MM.1S (cell line): ENCODE measurements around the gene LDLRAD4.

ENCODE experiments used
- DNase-seq: peaks from one replicate; pipeline ENCODE4 v3.0.0-alpha.2; 2015
- H2AFZ ChIP-seq: fragments of 300-600 bp; sonication (generic); 2 replicates; pipeline ENCODE4 v1.6.0; 2016; ENCODE audit warnings: antibody characterized with exemption, low read length
- H3F3A ChIP-seq: fragments of 300-600 bp; sonication (generic); 2 replicates; pipeline ENCODE4 v1.6.1; 2016; ENCODE audit warnings: mild to moderate bottlenecking, antibody characterized with exemption, low read length, moderate library complexity, mixed read lengths; ENCODE audit not compliant: insufficient read depth
- H3K27ac ChIP-seq: fragments of 300-600 bp; sonication (generic); 2 replicates; pipeline ENCODE4 v1.5.1; 2016; ENCODE audit warnings: mild to moderate bottlenecking, low read length
- H3K27me3 ChIP-seq: fragments of 300-600 bp; sonication (generic); replicated peaks from 2 replicates; pipeline ENCODE4 v1.6.0; 2016; ENCODE audit warnings: low read length; ENCODE audit not compliant: insufficient read depth
- H3K36me3 ChIP-seq: fragments of 300-600 bp; sonication (generic); replicated peaks from 2 replicates; pipeline ENCODE4 v1.6.1; 2016; ENCODE audit warnings: mild to moderate bottlenecking, low read length, mixed read lengths; ENCODE audit not compliant: insufficient read depth
- H3K4me1 ChIP-seq: fragments of 300-600 bp; sonication (generic); 2 replicates; pipeline ENCODE4 v1.6.1; 2016; ENCODE audit warnings: low read length, mixed read lengths
- H3K4me2 ChIP-seq: fragments of 300-600 bp; sonication (generic); 2 replicates; pipeline ENCODE4 v1.6.0; 2016; ENCODE audit warnings: low read depth, low read length
- H3K4me3 ChIP-seq: fragments of 300-600 bp; sonication (generic); 2 replicates; pipeline ENCODE4 v1.5.1; 2016; ENCODE audit warnings: low read length, mixed read lengths
- H3K79me2 ChIP-seq: fragments of 300-600 bp; sonication (generic); 2 replicates; pipeline ENCODE4 v1.6.1; 2016; ENCODE audit warnings: mixed run types, low read length, mixed read lengths
- H3K9ac ChIP-seq: fragments of 300-600 bp; sonication (generic); 2 replicates; pipeline ENCODE4 v1.6.1; 2016; ENCODE audit warnings: low read length, mixed read lengths
- H3K9me2 ChIP-seq: fragments of 300-600 bp; sonication (generic); replicated peaks from 2 replicates; pipeline ENCODE4 v1.6.1; 2016; ENCODE audit warnings: mild to moderate bottlenecking, low read length, mixed read lengths; ENCODE audit not compliant: insufficient read depth
- H3K9me3 ChIP-seq: fragments of 300-600 bp; sonication (generic); replicated peaks from 2 replicates; pipeline ENCODE4 v1.6.1; 2016; ENCODE audit warnings: mild to moderate bottlenecking, low read length, mixed read lengths; ENCODE audit not compliant: insufficient read depth
- H4K20me1 ChIP-seq: fragments of 300-600 bp; sonication (generic); 2 replicates; pipeline ENCODE4 v1.6.1; 2016; ENCODE audit warnings: mild to moderate bottlenecking, low read length, moderate library complexity, mixed read lengths; ENCODE audit not compliant: insufficient read depth
- CTCF ChIP-seq: fragments of 300-600 bp; sonication (generic); IDR thresholded peaks from 2 replicates; pipeline ENCODE4 v1.5.1; 2016; ENCODE audit warnings: antibody characterized with exemption, low read length, mixed read lengths
- EZH2 ChIP-seq: fragments of 300-600 bp; sonication (generic); optimal IDR thresholded peaks from 2 replicates; pipeline ENCODE3; 2017; ENCODE audit warnings: low read depth, mild to moderate bottlenecking, antibody characterized with exemption, low read length, mixed read lengths
- EZH2phosphoT487 ChIP-seq: fragments of 300-600 bp; sonication (generic); IDR thresholded peaks from 2 replicates; pipeline ENCODE4 v1.6.1; 2018; ENCODE audit warnings: antibody characterized with exemption, low read length

Gene LDLRAD4

DNA sequence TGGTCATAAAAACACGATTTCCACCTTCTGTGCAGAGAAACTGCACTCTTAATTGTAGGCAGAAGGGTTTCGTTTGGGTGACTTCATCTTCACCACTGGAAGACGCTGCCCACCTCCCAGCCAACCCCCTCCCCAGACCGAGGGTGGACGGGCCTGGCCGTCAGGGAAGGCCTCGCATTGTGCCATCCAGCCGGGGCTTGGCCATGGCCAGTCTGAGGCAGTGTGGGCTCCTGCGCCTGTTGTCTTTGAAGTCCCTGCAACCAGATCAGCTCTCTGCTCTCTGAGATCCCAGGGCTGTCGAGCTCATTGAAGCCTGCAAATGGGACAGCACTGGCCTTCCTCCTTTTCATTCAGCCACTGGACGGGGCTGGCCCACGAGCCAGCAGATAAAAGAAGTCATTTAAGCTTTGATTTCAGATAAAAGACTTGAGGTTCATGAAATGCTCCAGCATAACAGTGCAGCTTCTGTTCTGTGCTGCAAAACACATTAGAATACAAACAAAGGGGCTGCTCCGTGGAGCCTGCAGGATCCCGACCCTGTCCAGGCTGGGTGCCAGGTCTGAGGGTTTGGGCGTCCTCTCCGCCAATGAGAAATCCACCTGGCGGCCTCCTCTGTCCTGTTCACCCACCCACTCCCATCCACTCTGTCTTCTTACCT, 253.5 kb downstream of the LDLRAD4 start:
- H3K4me1 ChIP-seq = no peaks in the 10 kb centered on the region
- no peaks in the 10 kb centered on the region for H3K9me3 ChIP-seq
- no peaks in the 10 kb centered on the region for H3K79me2 ChIP-seq
- H3F3A ChIP-seq = no peaks in the 10 kb centered on the region
- no peak overlapping the region for H3K4me2 ChIP-seq
- TF ChIP-seq EZH2 (no peak), EZH2phosphoT487 (no peak), CTCF (no peak)
- no peak overlapping the region for H2AFZ ChIP-seq
- no peaks in the 10 kb centered on the region for H3K27me3 ChIP-seq
- H4K20me1 ChIP-seq = no peaks in the 10 kb centered on the region
- DNase-seq = no peak
- no peak overlapping the region for H3K9ac ChIP-seq
- H3K27ac ChIP-seq = no peak overlapping the region
- no peaks in the 10 kb centered on the region for H3K9me2 ChIP-seq
- no peak overlapping the region for H3K4me3 ChIP-seq
- no peaks in the 10 kb centered on the region for H3K36me3 ChIP-seq

GRCh38 chr18:13473751-13474150, 255.2 kb downstream of the LDLRAD4 start:
- Histone ChIP-seq H3K9ac (no peak overlapping the region), H3K79me2 (no peaks in the 10 kb centered on the region), H3K4me3 (no peak overlapping the region), H4K20me1 (no peaks in the 10 kb centered on the region), H3K27ac (no peak overlapping the region), H3K27me3 (no peaks in the 10 kb centered on the region), H3K4me1 (no peaks in the 10 kb centered on the region), H3K4me2 (no peak overlapping the region), H3K36me3 (no peaks in the 10 kb centered on the region), H2AFZ (no peak overlapping the region), H3K9me2 (no peaks in the 10 kb centered on the region), H3K9me3 (no peaks in the 10 kb centered on the region), H3F3A (no peaks in the 10 kb centered on the region)
- TF ChIP-seq CTCF (no peak), EZH2phosphoT487 (no peak), EZH2 (no peak)
- no peak for DNase-seq

GRCh38 chr18:13474336-13474735, 255.8 kb downstream of the LDLRAD4 start:
- Histone ChIP-seq H3K9ac (no peak overlapping the region), H3K27ac (no peak overlapping the region), H3K36me3 (no peaks in the 10 kb centered on the region), H3F3A (no peaks in the 10 kb centered on the region), H3K27me3 (no peaks in the 10 kb centered on the region), H3K9me2 (no peaks in the 10 kb centered on the region), H4K20me1 (no peaks in the 10 kb centered on the region), H2AFZ (no peak overlapping the region), H3K9me3 (no peaks in the 10 kb centered on the region), H3K4me2 (no peak overlapping the region), H3K79me2 (no peaks in the 10 kb centered on the region), H3K4me1 (no peaks in the 10 kb centered on the region), H3K4me3 (no peak overlapping the region)
- TF ChIP-seq EZH2 (no peak), EZH2phosphoT487 (no peak), CTCF (no peak)
- DNase-seq = no peak
